GM21576 (cell line): Measurements from ENCODE around the gene FSD2.
"Not testable (repeated sequence)": the region's sequence is repeated elsewhere in the genome, so short reads cannot be mapped to it uniquely, and the experiment has no call there.

ENCODE experiments used
- ATAC-seq: cut with Tn5 transposase; IDR thresholded peaks from one replicate; pipeline ENCODE4 v1.9.1; 2021; ENCODE audit warnings: mild to moderate bottlenecking, moderate library complexity; ENCODE audit not compliant: unreplicated experiment

FSD2 gene

DNA sequence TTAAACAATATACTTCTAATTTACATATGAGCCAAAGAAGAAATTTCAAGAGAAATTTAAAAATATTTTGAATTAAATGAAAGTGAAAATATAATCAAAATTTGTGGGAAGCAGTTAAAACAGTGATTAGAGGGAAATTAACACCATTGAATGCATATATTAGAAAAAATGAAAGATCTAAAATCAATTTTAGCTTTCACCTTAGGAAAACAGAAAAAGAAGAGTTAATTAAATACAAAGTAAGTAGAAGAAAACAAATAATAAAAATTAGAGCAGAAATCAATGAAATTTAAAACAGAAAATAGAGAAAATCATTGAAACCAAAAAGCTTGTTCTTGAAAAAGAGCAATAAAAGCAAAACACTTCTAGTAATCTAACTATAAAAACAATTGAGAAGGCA lies 57.6 kb downstream of the FSD2 start:
- no peak for ATAC-seq

GRCh38 chr15:82743810-82744209 lies 62.1 kb downstream of the FSD2 start:
- no peak for ATAC-seq

DNA sequence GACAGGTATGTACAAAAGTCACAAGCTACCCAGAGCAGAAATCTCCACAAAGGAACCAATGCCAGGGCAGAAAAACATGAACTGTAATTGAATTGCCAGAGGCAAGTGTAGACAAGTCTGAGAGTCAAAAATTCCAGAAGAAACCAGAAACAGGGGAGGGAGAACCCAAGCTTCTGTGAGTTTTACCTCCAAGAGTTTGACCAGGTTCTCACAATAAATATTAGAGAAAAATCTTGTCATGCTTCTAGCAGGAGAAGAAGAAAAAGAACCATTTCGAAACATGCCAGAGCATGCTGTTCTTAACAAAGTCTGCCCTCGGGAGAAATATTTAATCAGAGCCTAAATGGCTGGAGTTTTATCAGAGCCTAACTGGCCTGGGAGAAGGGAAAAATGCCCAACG lies 63.7 kb downstream of the FSD2 start:
- no peak for ATAC-seq

DNA sequence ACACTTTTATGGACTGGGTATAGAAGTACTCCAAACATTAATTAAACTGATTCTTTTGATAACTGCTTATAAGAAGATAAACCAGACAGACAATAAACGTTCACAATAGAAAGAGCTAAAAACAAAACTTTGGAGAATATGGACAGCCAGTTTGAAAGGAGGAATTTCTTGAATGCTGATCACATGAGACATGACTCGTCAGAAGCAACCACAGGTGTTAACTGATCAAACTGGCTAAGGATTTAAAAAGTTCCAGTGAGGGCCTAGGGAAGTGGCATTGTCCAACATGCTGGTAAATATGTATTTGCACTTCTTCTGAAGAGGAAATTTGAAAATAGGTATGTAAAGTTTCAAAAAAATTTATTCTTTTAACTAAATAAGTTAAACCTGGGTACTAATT lies 66.8 kb downstream of the FSD2 start:
- no peak for ATAC-seq

- ATAC-seq, result no peak
Measured at GRCh38 chr15:82737975-82738374, 67.9 kb downstream of the FSD2 start.

GRCh38 chr15:82731527-82731926 lies 74.3 kb downstream of the FSD2 start:
- no peak for ATAC-seq

DNA sequence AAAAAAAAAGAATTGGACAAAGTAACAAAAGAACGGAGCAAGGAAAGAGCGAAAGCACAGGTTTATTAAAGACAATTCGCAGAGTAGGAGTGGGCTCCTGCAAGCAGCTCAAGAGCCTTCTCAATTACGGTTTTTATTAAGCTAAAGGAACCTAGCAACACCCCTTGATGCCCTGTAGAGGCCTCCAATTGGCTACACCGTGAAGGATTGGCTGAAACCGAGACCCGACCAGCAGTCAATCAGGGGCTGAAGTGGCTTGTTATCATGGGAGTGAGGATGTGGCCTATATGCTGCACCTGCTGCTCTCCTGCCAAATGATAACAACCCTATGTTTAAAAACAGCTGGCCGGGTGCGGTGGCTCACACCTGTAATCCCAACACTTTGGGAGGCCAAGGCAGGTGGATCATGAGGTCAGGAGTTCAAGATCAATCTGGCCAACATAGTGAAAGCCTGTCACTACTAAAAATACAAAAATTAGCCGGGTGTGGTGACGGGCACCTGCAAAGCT lies 75.8 kb downstream of the FSD2 start:
- ATAC-seq, result no peak

DNA sequence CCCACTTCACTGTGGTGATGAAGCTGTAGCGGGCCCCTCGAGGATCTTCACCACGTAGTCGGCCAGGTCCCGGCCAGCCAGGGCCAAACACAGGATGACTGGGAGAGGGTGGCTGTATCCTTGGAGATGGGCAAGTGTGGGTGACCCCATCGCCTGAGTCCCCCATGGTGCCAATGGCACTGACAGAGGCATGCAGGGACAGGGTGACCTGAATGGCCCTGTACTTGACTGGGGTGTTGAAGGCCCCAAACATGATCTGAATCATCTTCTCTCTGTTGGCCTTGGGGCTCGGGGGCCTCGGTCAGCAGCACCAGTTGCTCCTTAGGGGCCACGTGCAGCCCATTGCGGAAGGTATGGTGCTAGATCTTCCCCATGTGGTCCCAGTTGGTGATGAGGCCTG lies 79.1 kb downstream of the FSD2 start:
- no peak for ATAC-seq

DNA sequence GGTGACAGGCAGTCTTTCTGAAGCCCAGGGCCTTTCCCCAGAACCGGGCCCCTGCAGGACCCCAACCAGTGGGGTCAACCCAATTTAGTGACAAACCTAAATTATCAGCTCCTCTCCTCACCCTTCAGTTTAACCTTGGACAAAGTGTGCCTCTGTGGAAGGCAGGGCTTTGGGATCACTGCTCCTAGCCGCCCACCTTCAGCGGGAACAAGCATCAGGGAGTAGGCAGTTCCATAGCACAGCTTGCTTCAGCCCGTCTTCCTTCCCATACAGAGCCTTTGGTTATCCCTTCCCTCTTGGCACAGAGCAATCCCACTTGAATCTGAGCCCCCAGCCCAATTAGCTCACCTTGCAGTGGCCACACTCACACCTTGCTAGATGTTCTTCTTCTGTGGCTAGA lies 90.9 kb downstream of the FSD2 start:
- ATAC-seq, result no peak

GRCh38 chr15:82714016-82714415 lies 91.9 kb downstream of the FSD2 start:
- ATAC-seq, result no peak

DNA sequence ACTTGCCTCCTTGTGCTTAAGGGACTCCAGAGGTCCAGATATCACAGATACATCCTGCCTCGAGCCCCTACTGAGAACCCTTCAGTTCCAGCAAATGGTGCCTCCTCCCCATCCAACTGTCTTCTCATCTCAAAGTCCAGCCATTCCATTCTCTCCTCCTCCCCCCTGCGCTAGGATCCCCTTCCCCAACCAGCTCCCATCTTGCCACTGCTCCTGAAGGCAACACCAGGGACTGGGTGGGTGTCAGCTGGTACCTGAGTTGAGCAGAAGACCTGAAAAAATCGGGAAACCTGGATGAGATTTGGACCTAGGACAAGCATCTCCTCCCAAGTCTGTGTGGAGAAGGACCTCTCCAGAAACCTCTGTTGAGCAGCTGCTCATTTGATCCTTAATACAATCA lies 93.8 kb downstream of the FSD2 start:
- ATAC-seq, result no peak

DNA sequence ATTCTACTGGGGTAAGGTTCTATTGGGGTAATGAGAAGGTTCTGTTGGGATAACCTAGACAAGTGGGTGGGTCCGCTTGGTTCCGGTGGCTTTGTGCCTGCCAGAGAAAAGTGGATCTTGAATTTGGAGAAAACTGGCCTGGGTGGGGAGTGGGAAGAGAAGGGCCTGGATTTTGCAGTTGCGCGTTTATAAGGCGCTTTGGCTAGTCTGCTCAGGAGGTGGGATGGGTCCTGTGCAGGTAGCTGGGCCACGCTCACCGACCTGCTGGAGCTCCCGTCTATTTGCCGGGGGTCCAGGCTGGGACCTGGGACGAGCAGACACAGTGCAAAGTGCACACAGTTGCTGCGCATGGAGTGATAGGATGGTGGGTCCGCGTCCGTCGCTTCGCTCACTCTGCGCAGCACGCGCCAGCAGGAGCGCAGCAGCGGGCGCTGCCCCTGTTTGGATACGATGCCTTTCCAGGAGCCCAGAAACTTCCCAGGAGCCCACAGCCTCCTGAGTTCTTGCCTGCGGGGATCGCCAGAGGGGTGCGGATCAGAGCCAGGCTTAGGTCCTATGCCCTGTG lies 94.9 kb downstream of the FSD2 start:
- ATAC-seq, result no peak

- ATAC-seq, result no peak
Measured at GRCh38 chr15:82710208-82710555, 95.7 kb downstream of the FSD2 start.

DNA sequence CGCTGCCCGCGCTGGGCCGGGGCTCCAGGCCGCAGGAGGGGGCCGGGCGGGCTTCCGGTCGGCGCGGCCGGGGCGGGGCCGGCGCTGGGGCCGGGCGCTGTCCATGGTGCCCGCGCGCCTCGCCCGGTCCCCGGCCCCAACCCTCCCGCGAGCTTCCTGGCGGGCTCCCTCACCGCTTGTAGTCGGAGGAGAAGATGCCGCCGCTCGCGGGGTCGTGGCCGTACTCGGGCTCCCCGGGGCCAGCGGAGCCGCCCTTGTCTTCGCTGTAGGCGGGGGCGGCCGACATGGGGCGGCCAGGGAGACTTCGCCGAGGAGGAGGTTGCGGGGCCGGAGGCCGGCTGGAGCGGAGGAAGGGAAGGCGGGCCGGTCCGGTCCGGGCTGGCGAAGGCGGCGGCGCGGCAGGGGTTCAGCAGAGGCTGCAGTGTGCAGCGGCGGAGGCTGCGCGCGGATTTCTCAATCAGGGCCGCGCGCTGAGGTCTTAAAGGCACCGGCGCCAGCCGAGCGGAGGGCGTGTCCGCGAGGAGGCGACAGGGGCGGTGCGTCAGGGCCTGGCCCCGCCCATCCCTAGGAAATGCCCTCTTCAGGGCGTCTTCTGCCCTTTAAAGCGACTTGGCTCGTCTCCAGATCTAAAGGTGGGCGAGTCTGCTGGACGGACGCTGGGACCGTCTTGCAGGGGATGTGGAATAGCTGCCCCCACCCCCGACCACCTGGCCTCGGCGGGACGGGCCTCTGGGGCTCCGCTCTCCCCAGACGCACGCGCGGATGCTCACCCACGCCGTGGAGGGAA lies 96.3 kb downstream of the FSD2 start, which contains the start of gene AP3B2:
Gene AP3B2, minus strand, starts transcription at position 455 of the 787 bp plus-strand sequence. Its CDS starts 169 bp downstream, at position 286.
- peak; percentile 90 for ATAC-seq

GRCh38 chr15:82709081-82709420 lies 96.8 kb downstream of the FSD2 start:
- ATAC-seq, result no peak

DNA sequence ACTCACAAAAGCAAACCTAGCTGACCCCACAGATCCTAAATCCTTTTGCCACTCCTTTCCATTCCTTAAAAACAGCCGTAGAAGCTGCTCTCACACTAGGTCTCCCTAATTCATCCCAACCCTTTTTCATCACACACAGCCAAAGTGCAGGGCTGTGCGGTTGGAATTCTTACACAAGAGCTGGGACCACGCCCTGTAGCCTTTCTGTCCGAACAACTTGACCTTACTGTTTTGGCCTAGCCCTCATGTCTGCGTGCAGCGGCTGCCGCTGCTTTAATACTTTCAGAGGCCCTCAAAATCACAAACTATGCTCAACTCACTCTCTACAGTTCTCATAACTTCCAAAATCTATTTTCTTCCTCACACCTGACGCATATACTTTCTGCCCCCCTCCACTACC lies 100.0 kb downstream of the FSD2 start:
- ATAC-seq, result not testable (repeated sequence)
